PC-3 (cell line): ENCODE data around the gene ADARB2. TPM values are rescaled to one million over a fixed set of nuclear protein-coding genes. Genes with fewer than 3 reads are reported as not detected.
"Not testable (repeated sequence)": the region's sequence is repeated elsewhere in the genome, so short reads cannot be mapped to it uniquely, and the experiment has no call there.

ENCODE experiments used
- ATAC-seq: fragments of 200-7000 bp; cut with Tn5 transposase; 2 replicates; pipeline ENCODE4 v1.9.1; 2020; ENCODE audit warnings: mild to moderate bottlenecking, moderate library complexity
- BruUV-seq: library from RNA; stranded (reverse); fragments of 400-500 nt; replicated peaks from 2 replicates; lab custom pipeline; 2021; lab: Mats Ljungman, UMichigan
- CTCF ChIA-PET: fragments of 300-600 bp; sonication (Branson Sonifier 250); formaldehyde crosslinking; loops from one replicate; lab custom pipeline; 2022; ENCODE audit warnings: antibody characterized with exemption; lab: Charles Lee
- POLR2A ChIA-PET: fragments of 300-600 bp; sonication (Branson Sonifier 250); formaldehyde crosslinking; loops from one replicate; lab custom pipeline; 2022; ENCODE audit warnings: antibody characterized with exemption; ENCODE audit not compliant: unreplicated experiment; lab: Charles Lee
- DNase-seq: peaks from one replicate; pipeline ENCODE4 v3.0.0-alpha.2; 2015
- H2AFZ ChIP-seq: fragments of 300-600 bp; sonication (generic); 2 replicates; pipeline ENCODE4 v1.6.0; 2016; ENCODE audit warnings: antibody characterized with exemption, low read length
- H3F3A ChIP-seq: fragments of 300-600 bp; sonication (generic); one replicate; pipeline ENCODE4 v1.6.0; 2017; ENCODE audit warnings: antibody characterized with exemption, low read length, control low read depth, mild to moderate bottlenecking; ENCODE audit not compliant: unreplicated experiment
- H3K27ac ChIP-seq: fragments of 300-600 bp; sonication (generic); 2 replicates; pipeline ENCODE4 v1.5.1; 2016; ENCODE audit warnings: mild to moderate bottlenecking, low read length
- H3K27me3 ChIP-seq: fragments of 300-600 bp; sonication (generic); 2 replicates; pipeline ENCODE4 v1.6.1; 2016; ENCODE audit warnings: low read length, mixed read lengths
- H3K36me3 ChIP-seq: fragments of 300-600 bp; sonication (generic); 2 replicates; pipeline ENCODE4 v1.6.1; 2016; ENCODE audit warnings: low read depth, mixed run types, low read length, mixed read lengths
- H3K4me1 ChIP-seq: fragments of 300-600 bp; sonication (generic); 2 replicates; pipeline ENCODE4 v1.5.1; 2016; ENCODE audit warnings: low read length; ENCODE audit not compliant: insufficient read depth
- H3K4me2 ChIP-seq: fragments of 300-600 bp; sonication (generic); 2 replicates; pipeline ENCODE4 v1.6.0; 2016; ENCODE audit warnings: low read length
- H3K4me3 ChIP-seq: fragments of 300-600 bp; sonication (generic); 2 replicates; pipeline ENCODE4 v1.5.1; 2016; ENCODE audit warnings: mild to moderate bottlenecking, low read length, mixed read lengths
- H3K79me2 ChIP-seq: fragments of 300-600 bp; sonication (generic); 2 replicates; pipeline ENCODE4 v1.6.1; 2017; ENCODE audit warnings: low read length, mixed read lengths
- H3K9ac ChIP-seq: fragments of 300-600 bp; sonication (generic); 2 replicates; pipeline ENCODE4 v1.6.0; 2016; ENCODE audit warnings: mild to moderate bottlenecking, low read length
- H3K9me2 ChIP-seq: fragments of 300-600 bp; sonication (generic); replicated peaks from 2 replicates; pipeline ENCODE4 v1.6.1; 2016; ENCODE audit warnings: mixed run types, low read length, mixed read lengths
- H3K9me3 ChIP-seq: fragments of 300-600 bp; sonication (generic); 2 replicates; pipeline ENCODE4 v1.6.1; 2016; ENCODE audit warnings: low read length, mixed read lengths
- H4K20me1 ChIP-seq: fragments of 300-600 bp; sonication (generic); 2 replicates; pipeline ENCODE4 v1.6.1; 2016; ENCODE audit warnings: low read length, mixed read lengths
- EZH2 ChIP-seq: fragments of 300-600 bp; sonication (generic); IDR thresholded peaks from one replicate; pipeline ENCODE4 v1.6.1; 2017; ENCODE audit warnings: antibody characterized with exemption, mild to moderate bottlenecking, low read length; ENCODE audit not compliant: unreplicated experiment
- EZH2phosphoT487 ChIP-seq: fragments of 300-600 bp; sonication (generic); IDR thresholded peaks from 2 replicates; pipeline ENCODE4 v1.6.1; 2018; ENCODE audit warnings: mild to moderate bottlenecking, antibody characterized with exemption, low read length, borderline replicate concordance
- intact Hi-C: fragments of 100-400 bp; cut with micrococcal nuclease; formaldehyde crosslinking; loops from 2 replicates; pipeline ENCODE4 v1.9.0; 2023
- total RNA-seq: library from RNA; depleted of rRNA; stranded (reverse); fragments of >200 nt; gene quantifications from 2 replicates; pipeline ENCODE4 v1.2.3, GENCODE V29; 2014
- TF ChIP-seq, protein P1 (sequence below): fragments of 300-600 bp; sonication (generic); conservative IDR thresholded peaks from 2 replicates; pipeline ENCODE4 v1.5.1; 2017; ENCODE audit warnings: antibody characterized with exemption, low read depth, mild to moderate bottlenecking, low read length

Gene ADARB2
- total RNA-seq, 1 experiment from 2014 or later, result not detected

- ATAC-seq (no peak), DNase-seq (no peak)
- Histone ChIP-seq H3K4me3 (no peak overlapping the region), H3K9ac (no peak overlapping the region), H3K4me2 (no peak overlapping the region), H3K36me3 (no peaks in the 10 kb centered on the region), H3F3A (no peaks in the 10 kb centered on the region), H3K4me1 (no peaks in the 10 kb centered on the region), H3K79me2 (no peaks in the 10 kb centered on the region), H2AFZ (no peak overlapping the region), H4K20me1 (no peaks in the 10 kb centered on the region), H3K9me3 (no peaks in the 10 kb centered on the region), H3K27me3 (0 out of 2 replicates have a peak, but pooled peaks cover under 1% of the 10 kb centered on the region), H3K9me2 (no peaks in the 10 kb centered on the region), H3K27ac (no peak overlapping the region)
- no TSS peak for BruUV-seq
- ChIA-PET POLR2A (no interaction called here), CTCF (no interaction called here)
- TF ChIP-seq, protein P1, sequence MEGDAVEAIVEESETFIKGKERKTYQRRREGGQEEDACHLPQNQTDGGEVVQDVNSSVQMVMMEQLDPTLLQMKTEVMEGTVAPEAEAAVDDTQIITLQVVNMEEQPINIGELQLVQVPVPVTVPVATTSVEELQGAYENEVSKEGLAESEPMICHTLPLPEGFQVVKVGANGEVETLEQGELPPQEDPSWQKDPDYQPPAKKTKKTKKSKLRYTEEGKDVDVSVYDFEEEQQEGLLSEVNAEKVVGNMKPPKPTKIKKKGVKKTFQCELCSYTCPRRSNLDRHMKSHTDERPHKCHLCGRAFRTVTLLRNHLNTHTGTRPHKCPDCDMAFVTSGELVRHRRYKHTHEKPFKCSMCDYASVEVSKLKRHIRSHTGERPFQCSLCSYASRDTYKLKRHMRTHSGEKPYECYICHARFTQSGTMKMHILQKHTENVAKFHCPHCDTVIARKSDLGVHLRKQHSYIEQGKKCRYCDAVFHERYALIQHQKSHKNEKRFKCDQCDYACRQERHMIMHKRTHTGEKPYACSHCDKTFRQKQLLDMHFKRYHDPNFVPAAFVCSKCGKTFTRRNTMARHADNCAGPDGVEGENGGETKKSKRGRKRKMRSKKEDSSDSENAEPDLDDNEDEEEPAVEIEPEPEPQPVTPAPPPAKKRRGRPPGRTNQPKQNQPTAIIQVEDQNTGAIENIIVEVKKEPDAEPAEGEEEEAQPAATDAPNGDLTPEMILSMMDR, result no peak
- intact Hi-C loops, result no loop called here
Measured at GRCh38 chr10:1253523-1254353, 483.6 kb downstream of the ADARB2 start.

GRCh38 chr10:1251769-1252168 is 485.6 kb downstream of the ADARB2 start:
- no peaks in the 10 kb centered on the region for H3F3A ChIP-seq
- TF ChIP-seq, protein P1, result no peak
- ChIA-PET POLR2A (no interaction called here), CTCF (no interaction called here)
- H3K4me3 ChIP-seq, result no peak overlapping the region
- no peaks in the 10 kb centered on the region for H3K79me2 ChIP-seq
- H3K27me3 ChIP-seq, result 0 out of 2 replicates have a peak, but pooled peaks cover 10% of the 10 kb centered on the region
- H3K4me1 ChIP-seq, result no peaks in the 10 kb centered on the region
- ATAC-seq (no peak), DNase-seq (no peak)
- no peaks in the 10 kb centered on the region for H3K9me2 ChIP-seq
- no peak overlapping the region for H3K9ac ChIP-seq
- no TSS peak for BruUV-seq
- no peak overlapping the region for H3K4me2 ChIP-seq
- no peaks in the 10 kb centered on the region for H3K36me3 ChIP-seq
- H4K20me1 ChIP-seq, result no peaks in the 10 kb centered on the region
- no peak overlapping the region for H3K27ac ChIP-seq
- H2AFZ ChIP-seq, result no peak overlapping the region
- no peaks in the 10 kb centered on the region for H3K9me3 ChIP-seq
- intact Hi-C loops, result no loop called here

GRCh38 chr10:1249142-1249920 is 488.0 kb downstream of the ADARB2 start:
- TF ChIP-seq EZH2phosphoT487 (no peak), EZH2 (no peak)
- TF ChIP-seq, protein P1, result no peak
- Histone ChIP-seq H3K27me3 (0 out of 2 replicates have a peak, but pooled peaks cover 10% of the 10 kb centered on the region), H3F3A (no peaks in the 10 kb centered on the region), H3K9me2 (no peaks in the 10 kb centered on the region), H3K4me3 (no peak overlapping the region), H3K27ac (no peak overlapping the region), H3K4me2 (no peak overlapping the region), H3K4me1 (no peaks in the 10 kb centered on the region), H3K36me3 (no peaks in the 10 kb centered on the region), H2AFZ (no peak overlapping the region), H3K9ac (no peak overlapping the region), H3K9me3 (no peaks in the 10 kb centered on the region), H3K79me2 (no peaks in the 10 kb centered on the region), H4K20me1 (no peaks in the 10 kb centered on the region)
- no TSS peak for BruUV-seq
- DNase-seq, result no peak
- no peak for ATAC-seq
- CTCF ChIA-PET, result no interaction called here
- POLR2A ChIA-PET, result no interaction called here
- intact Hi-C loops, result no loop called here

DNA sequence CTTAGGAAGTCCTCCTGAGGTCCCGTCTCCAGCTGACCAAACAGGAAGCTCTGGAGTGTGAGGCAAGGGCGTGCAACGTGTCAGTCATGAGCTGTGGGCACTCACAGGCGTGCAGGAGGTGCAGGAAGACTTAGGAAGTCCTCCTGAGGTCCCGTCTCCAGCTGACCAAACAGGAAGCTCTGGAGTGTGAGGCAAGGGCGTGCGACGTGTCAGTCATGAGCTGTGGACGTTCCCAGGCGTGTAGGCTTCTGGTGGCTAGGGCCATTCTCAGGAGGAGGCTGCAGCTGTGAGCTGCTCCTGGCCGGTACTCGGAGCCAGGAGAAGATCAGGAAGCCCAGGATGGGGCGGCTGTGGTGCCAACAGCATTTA is 489.1 kb downstream of the ADARB2 start:
- H2AFZ ChIP-seq, BruUV-seq, H3K4me3 ChIP-seq, H3K36me3 ChIP-seq, CTCF ChIA-PET, intact Hi-C loops, ATAC-seq, H3K27ac ChIP-seq, H3K4me1 ChIP-seq, H3K9me3 ChIP-seq, H3K9me2 ChIP-seq, H4K20me1 ChIP-seq, H3K4me2 ChIP-seq, POLR2A ChIA-PET, H3K27me3 ChIP-seq, H3K9ac ChIP-seq, DNase-seq, H3K79me2 ChIP-seq, H3F3A ChIP-seq: not testable (repeated sequence)
